Measurements from ENCODE around the gene MS4A10. TPM values are rescaled to one million over a fixed set of nuclear protein-coding genes. Genes with fewer than 3 reads are reported as not detected.

The MS4A10 gene
- total and polyA plus RNA-seq, 10 of the 15 experiments (the other 5 are each of a cell fraction or from before 2014, with no cell fraction given): not detected

DNA sequence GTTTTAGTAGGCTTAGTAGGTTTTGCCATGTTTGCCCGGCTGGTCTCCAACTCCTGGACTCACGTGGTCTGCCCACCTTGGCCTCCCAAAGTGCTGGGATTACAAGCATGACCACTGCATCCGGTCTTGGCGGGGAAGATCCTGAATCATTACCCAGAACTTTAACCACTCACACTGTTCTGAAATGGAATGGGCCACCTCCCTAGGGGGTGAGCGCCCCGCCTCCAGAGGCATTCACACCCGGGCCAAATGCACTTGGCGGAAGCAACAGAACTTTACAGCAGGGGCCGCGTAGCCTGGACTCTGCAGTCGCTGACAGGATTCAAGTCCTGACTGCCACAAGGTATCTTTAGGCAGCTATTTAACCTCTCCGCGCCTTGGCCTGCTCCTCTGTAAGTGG lies 62.1 kb downstream of the MS4A10 start:
- Histone ChIP-seq H3K36me3 (ENCODE audit: control insufficient read depth in 2 of 2, insufficient read depth in 2 of 2, low read length in 1 of 2) (peaks cover 8 to 27% of the 10 kb centered on the region in 2 experiments), H4K20me1 (ENCODE audit: control insufficient read depth, insufficient read depth) (no peaks in the 10 kb centered on the region), H3K27ac (ENCODE audit: control insufficient read depth, insufficient read depth) (no peak overlapping the region), H3K79me2 (ENCODE audit: control insufficient read depth, insufficient read depth, low read length) (peaks cover 38% of the 10 kb centered on the region), H3K4me2 (ENCODE audit: control insufficient read depth, insufficient read depth) (no peak overlapping the region), H2AFZ (ENCODE audit: control insufficient read depth, low read depth, low read length) (no peak overlapping the region), H3K4me3 (no peak overlapping the region), H3K27me3 (replicated peaks in 1 of 2; ENCODE audit: control insufficient read depth in 2 of 2, insufficient read depth in 2 of 2, low read length in 1 of 2) (no peaks in the 10 kb centered on the region), H3K9me3 (replicated peaks; ENCODE audit: control insufficient read depth, insufficient read depth, low read length) (no peaks in the 10 kb centered on the region), H3K4me1 (ENCODE audit: control insufficient read depth, insufficient read depth, low read length) (no peaks in the 10 kb centered on the region), H3K9ac (ENCODE audit: control insufficient read depth, insufficient read depth, low read length) (no peak overlapping the region)
- CTCF ChIA-PET: interaction anchor here (3.2 kb wide), 1 partner anchor 16 kb away, joined by 18 read pairs; no protein-coding TSS in a partner anchor
- BruUV-seq (replicated peaks): no TSS peak
- RAD21 ChIA-PET (ENCODE audit: unreplicated experiment): no interaction called here
- in situ Hi-C loops (cut with MboI) (no loop called here), intact Hi-C loops (cut with micrococcal nuclease; ENCODE audit: unreplicated experiment) (loop anchor here (10.0 kb wide), 1 partner anchor 108 kb away; the partner anchor contains the start of gene SLC15A3)
- POLR2A ChIA-PET: no interaction called here
- no peak for ATAC-seq
- SMC1A ChIA-PET (ENCODE audit: uncharacterized antibody, unreplicated experiment): no interaction called here
- 82% methylated on average over 13 of the region's 13 CpGs for WGBS (ENCODE audit: insufficient coverage, insufficient replicate concordance, low lambda C conversion rate, missing lambda C conversion rate)
- TF ChIP-seq IKZF2 (IDR thresholded peaks at IDR 0.05) (no peak), SREBF2 (IDR thresholded peaks at IDR 0.05; ENCODE audit: low read length) (no peak), RB1 (IDR thresholded peaks at IDR 0.05; ENCODE audit: borderline replicate concordance) (no peak), ATF7 (IDR thresholded peaks at IDR 0.05; ENCODE audit: low read depth) (no peak), SUZ12 (IDR thresholded peaks at IDR 0.05; ENCODE audit: unreplicated experiment) (no peak), HDAC6 (IDR thresholded peaks at IDR 0.05; ENCODE audit: unreplicated experiment) (no peak), WRNIP1 (IDR thresholded peaks at IDR 0.05; ENCODE audit: borderline replicate concordance, low read depth, low read length) (no peak), ZNF622 (IDR thresholded peaks at IDR 0.05) (no peak), IRF4 (IDR thresholded peaks at IDR 0.05; ENCODE audit: low read depth, low read length) (no peak), ZNF207 (IDR thresholded peaks at IDR 0.05; ENCODE audit: borderline replicate concordance) (no peak), KDM1A (IDR thresholded peaks at IDR 0.05; ENCODE audit: borderline replicate concordance) (no peak)
- TF ChIP-seq, protein P1, sequence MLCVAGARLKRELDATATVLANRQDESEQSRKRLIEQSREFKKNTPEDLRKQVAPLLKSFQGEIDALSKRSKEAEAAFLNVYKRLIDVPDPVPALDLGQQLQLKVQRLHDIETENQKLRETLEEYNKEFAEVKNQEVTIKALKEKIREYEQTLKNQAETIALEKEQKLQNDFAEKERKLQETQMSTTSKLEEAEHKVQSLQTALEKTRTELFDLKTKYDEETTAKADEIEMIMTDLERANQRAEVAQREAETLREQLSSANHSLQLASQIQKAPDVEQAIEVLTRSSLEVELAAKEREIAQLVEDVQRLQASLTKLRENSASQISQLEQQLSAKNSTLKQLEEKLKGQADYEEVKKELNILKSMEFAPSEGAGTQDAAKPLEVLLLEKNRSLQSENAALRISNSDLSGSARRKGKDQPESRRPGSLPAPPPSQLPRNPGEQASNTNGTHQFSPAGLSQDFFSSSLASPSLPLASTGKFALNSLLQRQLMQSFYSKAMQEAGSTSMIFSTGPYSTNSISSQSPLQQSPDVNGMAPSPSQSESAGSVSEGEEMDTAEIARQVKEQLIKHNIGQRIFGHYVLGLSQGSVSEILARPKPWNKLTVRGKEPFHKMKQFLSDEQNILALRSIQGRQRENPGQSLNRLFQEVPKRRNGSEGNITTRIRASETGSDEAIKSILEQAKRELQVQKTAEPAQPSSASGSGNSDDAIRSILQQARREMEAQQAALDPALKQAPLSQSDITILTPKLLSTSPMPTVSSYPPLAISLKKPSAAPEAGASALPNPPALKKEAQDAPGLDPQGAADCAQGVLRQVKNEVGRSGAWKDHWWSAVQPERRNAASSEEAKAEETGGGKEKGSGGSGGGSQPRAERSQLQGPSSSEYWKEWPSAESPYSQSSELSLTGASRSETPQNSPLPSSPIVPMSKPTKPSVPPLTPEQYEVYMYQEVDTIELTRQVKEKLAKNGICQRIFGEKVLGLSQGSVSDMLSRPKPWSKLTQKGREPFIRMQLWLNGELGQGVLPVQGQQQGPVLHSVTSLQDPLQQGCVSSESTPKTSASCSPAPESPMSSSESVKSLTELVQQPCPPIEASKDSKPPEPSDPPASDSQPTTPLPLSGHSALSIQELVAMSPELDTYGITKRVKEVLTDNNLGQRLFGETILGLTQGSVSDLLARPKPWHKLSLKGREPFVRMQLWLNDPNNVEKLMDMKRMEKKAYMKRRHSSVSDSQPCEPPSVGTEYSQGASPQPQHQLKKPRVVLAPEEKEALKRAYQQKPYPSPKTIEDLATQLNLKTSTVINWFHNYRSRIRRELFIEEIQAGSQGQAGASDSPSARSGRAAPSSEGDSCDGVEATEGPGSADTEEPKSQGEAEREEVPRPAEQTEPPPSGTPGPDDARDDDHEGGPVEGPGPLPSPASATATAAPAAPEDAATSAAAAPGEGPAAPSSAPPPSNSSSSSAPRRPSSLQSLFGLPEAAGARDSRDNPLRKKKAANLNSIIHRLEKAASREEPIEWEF (IDR thresholded peaks at IDR 0.05; ENCODE audit: insufficient replicate concordance, low read depth, low read length): no peak
- FAIRE-seq: no peak
- no peak for DNase-seq (ENCODE audit: low read depth, low spot score)
